ENCODE data around the gene EGF. TPM values are rescaled to one million over a fixed set of nuclear protein-coding genes. Genes with fewer than 3 reads are reported as not detected.

EGF gene
- 1.5 and 1.8 TPM in 2 replicates for total RNA-seq

DNA sequence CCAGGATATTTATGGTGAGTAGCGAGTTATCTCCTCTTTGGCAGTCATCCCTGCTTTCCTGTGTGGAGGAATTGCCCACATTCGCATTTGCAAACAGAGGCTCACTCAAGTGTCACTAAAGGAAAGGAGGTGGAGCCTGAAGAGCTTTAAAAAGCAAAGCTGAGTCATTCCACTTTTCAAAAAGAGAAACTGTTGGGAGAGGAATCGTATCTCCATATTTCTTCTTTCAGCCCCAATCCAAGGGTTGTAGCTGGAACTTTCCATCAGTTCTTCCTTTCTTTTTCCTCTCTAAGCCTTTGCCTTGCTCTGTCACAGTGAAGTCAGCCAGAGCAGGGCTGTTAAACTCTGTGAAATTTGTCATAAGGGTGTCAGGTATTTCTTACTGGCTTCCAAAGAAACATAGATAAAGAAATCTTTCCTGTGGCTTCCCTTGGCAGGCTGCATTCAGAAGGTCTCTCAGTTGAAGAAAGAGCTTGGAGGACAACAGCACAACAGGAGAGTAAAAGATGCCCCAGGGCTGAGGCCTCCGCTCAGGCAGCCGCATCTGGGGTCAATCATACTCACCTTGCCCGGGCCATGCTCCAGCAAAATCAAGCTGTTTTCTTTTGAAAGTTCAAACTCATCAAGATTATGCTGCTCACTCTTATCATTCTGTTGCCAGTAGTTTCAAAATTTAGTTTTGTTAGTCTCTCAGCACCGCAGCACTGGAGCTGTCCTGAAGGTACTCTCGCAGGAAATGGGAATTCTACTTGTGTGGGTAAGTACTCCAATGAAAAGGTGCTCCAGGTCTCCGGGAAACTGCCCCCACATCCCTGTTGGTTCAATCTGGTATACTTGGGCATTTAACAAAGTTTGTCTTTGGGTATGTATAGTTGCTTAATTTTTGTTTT lies at the start of gene EGF:
TSS of gene EGF (plus strand) at position 178 of the 890 bp plus-strand sequence. CDS start at position 631, 453 bp downstream.

Other genes with a start within 250 kb of the EGF start
- gene CASP6, start 209.4 kb upstream of the EGF start, total RNA-seq, result 25.2 and 29.0 TPM in 2 replicates
- gene PLA2G12A, start 182.8 kb upstream of the EGF start, total RNA-seq, result 23.6 and 28.2 TPM in 2 replicates
- not detected in 2 replicates for gene CFI, start 110.9 kb upstream of the EGF start, total RNA-seq
- 14.4 and 14.6 TPM in 2 replicates for gene GAR1, start 97.1 kb upstream of the EGF start, total RNA-seq
- 0.16 TPM in 1 of 2 replicates, not detected in the other for gene RRH, start 84.9 kb upstream of the EGF start, total RNA-seq
- gene LRIT3, start 64.8 kb upstream of the EGF start, total RNA-seq, result 0.11 TPM in 1 of 2 replicates, not detected in the other